GM23248 (cell line): Measurements from ENCODE around the gene MARCHF3. TPM values are rescaled to one million over a fixed set of nuclear protein-coding genes. Genes with fewer than 3 reads are reported as not detected.

Source experiments
- DNase-seq: peaks from one replicate; pipeline ENCODE4 v3.0.0-alpha.2; 2015
- H2AFZ ChIP-seq: fragments of 200-600 bp; sonication (generic); 2 replicates; pipeline ENCODE4 v1.6.1; 2016; ENCODE audit warnings: antibody characterized with exemption
- H3F3A ChIP-seq: fragments of 200-600 bp; sonication (generic); 2 replicates; pipeline ENCODE4 v1.6.1; 2016; ENCODE audit warnings: mild to moderate bottlenecking, antibody characterized with exemption, mixed run types; ENCODE audit not compliant: insufficient read depth
- H3K27ac ChIP-seq: fragments of 200-600 bp; sonication (generic); 2 replicates; pipeline ENCODE4 v1.5.1; 2016; ENCODE audit warnings: mild to moderate bottlenecking
- H3K27me3 ChIP-seq: fragments of 200-600 bp; sonication (generic); replicated peaks from 2 replicates; pipeline ENCODE4 v1.6.1; 2016; ENCODE audit warnings: mild to moderate bottlenecking; ENCODE audit not compliant: insufficient read depth
- H3K36me3 ChIP-seq: fragments of 200-600 bp; sonication (generic); 2 replicates; pipeline ENCODE4 v1.6.1; 2016; ENCODE audit warnings: low read depth, mild to moderate bottlenecking
- H3K4me1 ChIP-seq: fragments of 200-600 bp; sonication (generic); 2 replicates; pipeline ENCODE4 v1.6.1; 2016; ENCODE audit warnings: mild to moderate bottlenecking; ENCODE audit not compliant: insufficient read depth
- H3K4me2 ChIP-seq: fragments of 200-600 bp; sonication (generic); one replicate; pipeline ENCODE4 v1.6.1; 2016; ENCODE audit warnings: mild to moderate bottlenecking; ENCODE audit not compliant: unreplicated experiment
- H3K4me3 ChIP-seq: fragments of 200-600 bp; sonication (generic); 2 replicates; pipeline ENCODE4 v1.5.1; 2016; ENCODE audit warnings: mild to moderate bottlenecking
- H3K79me2 ChIP-seq: fragments of 200-600 bp; sonication (generic); 2 replicates; pipeline ENCODE4 v1.6.1; 2016; ENCODE audit warnings: mild to moderate bottlenecking; ENCODE audit not compliant: insufficient read depth
- H3K9ac ChIP-seq: fragments of 200-600 bp; sonication (generic); 2 replicates; pipeline ENCODE4 v1.6.1; 2016; ENCODE audit warnings: mild to moderate bottlenecking
- H3K9me2 ChIP-seq: fragments of 200-600 bp; sonication (generic); 2 replicates; pipeline ENCODE4 v1.6.1; 2016; ENCODE audit warnings: mixed run types, mild to moderate bottlenecking, moderate library complexity; ENCODE audit not compliant: insufficient read depth
- H3K9me3 ChIP-seq: fragments of 200-600 bp; sonication (generic); one replicate; pipeline ENCODE4 v1.6.1; 2017; ENCODE audit warnings: low read depth
- H4K20me1 ChIP-seq: fragments of 200-600 bp; sonication (generic); 2 replicates; pipeline ENCODE4 v1.6.0; 2016; ENCODE audit not compliant: insufficient read depth
- EZH2 ChIP-seq: fragments of 200-600 bp; sonication (generic); IDR thresholded peaks from 2 replicates; pipeline ENCODE4 v1.6.1; 2018; ENCODE audit warnings: antibody characterized with exemption, mild to moderate bottlenecking; ENCODE audit not compliant: insufficient read depth, poor library complexity, severe bottlenecking
- EZH2phosphoT487 ChIP-seq: fragments of 200-600 bp; sonication (generic); IDR thresholded peaks from 2 replicates; pipeline ENCODE4 v1.6.1; 2018; ENCODE audit warnings: antibody characterized with exemption, moderate library complexity, mild to moderate bottlenecking, low read depth; ENCODE audit not compliant: insufficient read depth
- WGBS, 2 experiments: methylation state at CpG; one replicate each; pipeline ENCODE4 v1.1.6; 2015 to 2017; ENCODE audit warnings: low lambda C conversion rate in 2 of 2, low coverage in 1 of 2; ENCODE audit errors: missing lambda C conversion rate in 2 of 2; 5-methylcytosine and 5-hydroxymethylcytosine counted together
- in situ Hi-C: fragments of 300-500 bp; cut with MboI; formaldehyde crosslinking; loops from 2 replicates; pipeline ENCODE4 v1.15.0; 2020
- polyA plus RNA-seq: library from polyadenylated mRNA; unstranded; fragments of >200 nt; fragmentation: Nextera tagmentation; extraction: Ambion mirVana; gene quantifications from 2 replicates; pipeline ENCODE4 v1.2.1, GENCODE V29; 2016
- total RNA-seq: library from RNA; depleted of rRNA; stranded (reverse); fragments of >200 nt; shearing (Covaris generic); gene quantifications from 2 replicates; pipeline ENCODE4 v1.2.3, GENCODE V29; 2014

MARCHF3 gene
- total and polyA plus RNA-seq, 2 experiments from 2014 or later, result 3.8 to 5.8 TPM

GRCh38 chr5:126941403-126941802 lies 89.0 kb downstream of the MARCHF3 start:
- Histone ChIP-seq H4K20me1 (no peaks in the 10 kb centered on the region), H2AFZ (no peak overlapping the region), H3K9me3 (no peaks in the 10 kb centered on the region), H3K9ac (no peak overlapping the region), H3K9me2 (no peaks in the 10 kb centered on the region), H3F3A (peaks cover 9% of the 10 kb centered on the region; the same call in 1 of the 2 replicates), H3K27ac (no peak overlapping the region), H3K4me2 (no peak overlapping the region), H3K79me2 (no peaks in the 10 kb centered on the region), H3K4me3 (no peak overlapping the region), H3K4me1 (peaks cover 28% of the 10 kb centered on the region), H3K27me3 (no peaks in the 10 kb centered on the region), H3K36me3 (no peaks in the 10 kb centered on the region)
- in situ Hi-C loops, result no loop called here
- 97 to 100% methylated on average over 1 of the region's 1 CpG for WGBS, 2 experiments
- TF ChIP-seq EZH2 (no peak), EZH2phosphoT487 (no peak)
- DNase-seq, result no peak

- DNase-seq, result peak; percentile 27
- no peak overlapping the region for H3K4me2 ChIP-seq
- in situ Hi-C loops, result no loop called here
- no peaks in the 10 kb centered on the region for H3K9me3 ChIP-seq
- H3K9me2 ChIP-seq, result no peaks in the 10 kb centered on the region
- no peaks in the 10 kb centered on the region for H3K27me3 ChIP-seq
- 93% methylated on average over 5 of the region's 5 CpGs for WGBS, 2 experiments
- no peak overlapping the region for H3K27ac ChIP-seq
- no peak overlapping the region for H3K9ac ChIP-seq
- H3K4me1 ChIP-seq, result peaks cover 28% of the 10 kb centered on the region
- H4K20me1 ChIP-seq, result no peaks in the 10 kb centered on the region
- H3K79me2 ChIP-seq, result no peaks in the 10 kb centered on the region
- TF ChIP-seq EZH2phosphoT487 (no peak), EZH2 (no peak)
- H3K36me3 ChIP-seq, result no peaks in the 10 kb centered on the region
- H3K4me3 ChIP-seq, result no peak overlapping the region
- no peak overlapping the region for H2AFZ ChIP-seq
- peaks cover 9% of the 10 kb centered on the region; the same call in 1 of the 2 replicates for H3F3A ChIP-seq
Measured at GRCh38 chr5:126939887-126940286, 90.5 kb downstream of the MARCHF3 start.

GRCh38 chr5:126938466-126938865 lies 91.9 kb downstream of the MARCHF3 start:
- H3K79me2 ChIP-seq, result no peaks in the 10 kb centered on the region
- H4K20me1 ChIP-seq, result no peaks in the 10 kb centered on the region
- H3K9me3 ChIP-seq, result no peaks in the 10 kb centered on the region
- H3K4me2 ChIP-seq, result peak overlapping the region; percentile 51
- no peak overlapping the region for H2AFZ ChIP-seq
- in situ Hi-C loops, result no loop called here
- no peak overlapping the region for H3K9ac ChIP-seq
- H3K27ac ChIP-seq, result peak overlapping the region; percentile 39
- no peak overlapping the region for H3K4me3 ChIP-seq
- no peaks in the 10 kb centered on the region for H3K36me3 ChIP-seq
- peaks cover 9% of the 10 kb centered on the region; the same call in 1 of the 2 replicates for H3F3A ChIP-seq
- no peak for TF ChIP-seq EZH2phosphoT487
- TF ChIP-seq EZH2, result no peak
- H3K4me1 ChIP-seq, result peaks cover 28% of the 10 kb centered on the region
- peak; percentile 90 for DNase-seq
- H3K9me2 ChIP-seq, result no peaks in the 10 kb centered on the region
- H3K27me3 ChIP-seq, result no peaks in the 10 kb centered on the region

- Histone ChIP-seq H4K20me1 (no peaks in the 10 kb centered on the region), H2AFZ (no peak overlapping the region), H3F3A (peaks cover 9% of the 10 kb centered on the region; the same call in 1 of the 2 replicates), H3K9me2 (no peaks in the 10 kb centered on the region), H3K36me3 (no peaks in the 10 kb centered on the region), H3K9ac (no peak overlapping the region), H3K9me3 (no peaks in the 10 kb centered on the region), H3K4me3 (no peak overlapping the region), H3K4me1 (peaks cover 28% of the 10 kb centered on the region), H3K27me3 (no peaks in the 10 kb centered on the region), H3K27ac (no peak overlapping the region; the same call in 1 of the 2 replicates), H3K4me2 (peak overlapping the region; percentile 2), H3K79me2 (no peaks in the 10 kb centered on the region)
- no peak for TF ChIP-seq EZH2
- no peak for TF ChIP-seq EZH2phosphoT487
- in situ Hi-C loops, result no loop called here
- peak; percentile 51 for DNase-seq
- 84 to 86% methylated on average over 2 of the region's 2 CpGs for WGBS, 2 experiments
Measured at GRCh38 chr5:126937771-126938170, 92.6 kb downstream of the MARCHF3 start.

- H2AFZ ChIP-seq, result no peak overlapping the region
- H3K9me3 ChIP-seq, result no peaks in the 10 kb centered on the region
- in situ Hi-C loops, result no loop called here
- DNase-seq, result no peak
- no peak for TF ChIP-seq EZH2phosphoT487
- no peak overlapping the region for H3K4me3 ChIP-seq
- H3K27me3 ChIP-seq, result no peaks in the 10 kb centered on the region
- no peak overlapping the region for H3K4me2 ChIP-seq
- H3K9me2 ChIP-seq, result no peaks in the 10 kb centered on the region
- no peak overlapping the region for H3K9ac ChIP-seq
- no peaks in the 10 kb centered on the region for H4K20me1 ChIP-seq
- H3K4me1 ChIP-seq, result peaks cover 28% of the 10 kb centered on the region
- no peaks in the 10 kb centered on the region for H3K79me2 ChIP-seq
- peaks cover 9% of the 10 kb centered on the region; the same call in 1 of the 2 replicates for H3F3A ChIP-seq
- WGBS, 2 experiments, result 79 to 80% methylated on average over 4 of the region's 4 CpGs
- no peaks in the 10 kb centered on the region for H3K36me3 ChIP-seq
- H3K27ac ChIP-seq, result no peak overlapping the region
Measured at GRCh38 chr5:126936775-126937418, 93.5 kb downstream of the MARCHF3 start.
